Measurements from ENCODE around the gene IDH2.
"Not testable (repeated sequence)": the region's sequence is repeated elsewhere in the genome, so short reads cannot be mapped to it uniquely, and the experiment has no call there.

Gene IDH2

GRCh38 chr15:90083954-90084607 is 18.2 kb downstream of the IDH2 start:
- no peak for DNase-seq (ENCODE audit: low read depth)

GRCh38 chr15:90083419-90083818 is 18.8 kb downstream of the IDH2 start:
- DNase-seq (ENCODE audit: low read depth), result no peak

- DNase-seq (ENCODE audit: low read depth), result no peak
These were observed 20.0 kb downstream of the IDH2 start for GRCh38 chr15:90082140-90082715.

GRCh38 chr15:90080818-90081393 is 21.4 kb downstream of the IDH2 start:
- no peak for DNase-seq (ENCODE audit: low read depth)

- no peak for DNase-seq (ENCODE audit: low read depth)
These were observed 21.9 kb downstream of the IDH2 start for GRCh38 chr15:90080458-90080755.

GRCh38 chr15:90079619-90080457 is 22.4 kb downstream of the IDH2 start:
- DNase-seq (ENCODE audit: low read depth), result no peak

GRCh38 chr15:90078965-90079364 is 23.3 kb downstream of the IDH2 start:
- no peak for DNase-seq (ENCODE audit: low read depth)

GRCh38 chr15:90076716-90077115 is 25.6 kb downstream of the IDH2 start:
- DNase-seq (ENCODE audit: low read depth), result no peak

- DNase-seq (ENCODE audit: low read depth), result no peak
These were observed 26.6 kb downstream of the IDH2 start for GRCh38 chr15:90075420-90076289.

GRCh38 chr15:90074916-90075315 is 27.4 kb downstream of the IDH2 start:
- no peak for DNase-seq (ENCODE audit: low read depth)

GRCh38 chr15:90074023-90074422 is 28.2 kb downstream of the IDH2 start:
- no peak for DNase-seq (ENCODE audit: low read depth)

- no peak for DNase-seq (ENCODE audit: low read depth)
These were observed 29.2 kb downstream of the IDH2 start for GRCh38 chr15:90072978-90073640.

- DNase-seq (ENCODE audit: low read depth), result peak; percentile 74
These were observed 31.0 kb downstream of the IDH2 start for GRCh38 chr15:90071220-90071807.

GRCh38 chr15:90070623-90071022 is 31.6 kb downstream of the IDH2 start:
- not testable (repeated sequence) for DNase-seq (ENCODE audit: low read depth)

GRCh38 chr15:90067953-90068606 is 34.2 kb downstream of the IDH2 start:
- DNase-seq (ENCODE audit: low read depth), result no peak

GRCh38 chr15:90067181-90067952 is 34.9 kb downstream of the IDH2 start:
- no peak for DNase-seq (ENCODE audit: low read depth)

GRCh38 chr15:90065682-90066049 is 36.6 kb downstream of the IDH2 start:
- DNase-seq (ENCODE audit: low read depth), result no peak

GRCh38 chr15:90064911-90065681 is 37.2 kb downstream of the IDH2 start:
- DNase-seq (ENCODE audit: low read depth), result no peak

- DNase-seq (ENCODE audit: low read depth), result no peak
These were observed 38.5 kb downstream of the IDH2 start for GRCh38 chr15:90063770-90064247.
